GM21528 (cell line): ENCODE results near the gene PCNT.
"Not testable (repeated sequence)": the region's sequence is repeated elsewhere in the genome, so short reads cannot be mapped to it uniquely, and the experiment has no call there.

Experiments used
- ATAC-seq: cut with Tn5 transposase; IDR thresholded peaks from one replicate; pipeline ENCODE4 v1.9.1; 2021; ENCODE audit warnings: mild to moderate bottlenecking, moderate library complexity; ENCODE audit not compliant: unreplicated experiment, low FRiP score

PCNT gene

GRCh38 chr21:46301759-46302158 lies 22.2 kb upstream of the PCNT start:
- ATAC-seq = no peak

GRCh38 chr21:46304437-46304836 lies 19.5 kb upstream of the PCNT start:
- no peak for ATAC-seq

GRCh38 chr21:46304955-46305354 lies 19.0 kb upstream of the PCNT start:
- no peak for ATAC-seq

- ATAC-seq = no peak
Measured at GRCh38 chr21:46307625-46308024, 16.3 kb upstream of the PCNT start.

GRCh38 chr21:46308431-46308830 lies 15.5 kb upstream of the PCNT start:
- no peak for ATAC-seq

- not testable (repeated sequence) for ATAC-seq
Measured at GRCh38 chr21:46310260-46310659, 13.7 kb upstream of the PCNT start.

GRCh38 chr21:46311568-46311967 lies 12.4 kb upstream of the PCNT start:
- ATAC-seq = no peak

GRCh38 chr21:46312949-46313348 lies 11.0 kb upstream of the PCNT start:
- ATAC-seq = no peak

GRCh38 chr21:46314441-46315020 lies 9.4 kb upstream of the PCNT start:
- no peak for ATAC-seq

GRCh38 chr21:46316708-46317324 lies 7.1 kb upstream of the PCNT start:
- no peak for ATAC-seq

- no peak for ATAC-seq
Measured at GRCh38 chr21:46317710-46318463, 6.1 kb upstream of the PCNT start.

- no peak for ATAC-seq
Measured at GRCh38 chr21:46318464-46318845, 5.5 kb upstream of the PCNT start.

- no peak for ATAC-seq
Measured at GRCh38 chr21:46319186-46319585, 4.8 kb upstream of the PCNT start.

GRCh38 chr21:46320331-46320801 lies 3.6 kb upstream of the PCNT start:
- no peak for ATAC-seq

GRCh38 chr21:46322351-46323226 lies 1.4 kb upstream of the PCNT start:
- no peak for ATAC-seq

- peak; percentile 5 for ATAC-seq
Measured at GRCh38 chr21:46323227-46323709, 688 bp upstream of the PCNT start.

GRCh38 chr21:46324390-46325072 lies 575 bp downstream of the PCNT start:
- ATAC-seq = peak; percentile 60

- peak; percentile 13 for ATAC-seq
Measured at GRCh38 chr21:46325073-46325912, 1.3 kb downstream of the PCNT start.

GRCh38 chr21:46326110-46326703 lies 2.3 kb downstream of the PCNT start:
- no peak for ATAC-seq
